ENCODE measurements around the gene ZNF316.

Gene ZNF316

GRCh38 chr7:6691103-6691502, 54.0 kb downstream of the ZNF316 start:
- no peak for DNase-seq (ENCODE audit: low read depth in 2 of 2)

DNA sequence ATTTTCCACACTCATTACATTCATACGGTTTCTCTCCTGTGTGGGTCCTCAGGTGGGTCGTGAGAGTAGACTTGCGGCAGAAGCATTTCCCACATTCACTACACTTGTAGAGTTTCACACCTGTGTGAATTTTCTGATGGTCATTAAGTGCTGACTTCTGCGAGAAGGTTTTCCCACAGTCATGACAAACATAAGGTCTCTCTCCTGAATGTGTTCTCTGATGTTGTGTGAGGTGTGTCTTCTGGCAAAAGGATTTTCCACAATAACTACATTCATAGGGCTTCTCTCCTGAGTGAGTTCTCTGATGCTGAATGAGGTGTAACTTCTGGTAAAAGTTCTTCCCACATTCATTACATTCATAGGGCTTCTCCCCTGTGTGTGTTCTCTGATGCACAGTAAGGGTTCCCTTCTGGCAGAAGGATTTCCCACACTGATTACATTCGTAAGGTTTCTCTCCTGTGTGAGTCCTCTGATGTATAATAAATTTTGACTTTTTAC, 54.5 kb downstream of the ZNF316 start:
- DNase-seq (ENCODE audit: low read depth in 2 of 2) = no peak

DNA sequence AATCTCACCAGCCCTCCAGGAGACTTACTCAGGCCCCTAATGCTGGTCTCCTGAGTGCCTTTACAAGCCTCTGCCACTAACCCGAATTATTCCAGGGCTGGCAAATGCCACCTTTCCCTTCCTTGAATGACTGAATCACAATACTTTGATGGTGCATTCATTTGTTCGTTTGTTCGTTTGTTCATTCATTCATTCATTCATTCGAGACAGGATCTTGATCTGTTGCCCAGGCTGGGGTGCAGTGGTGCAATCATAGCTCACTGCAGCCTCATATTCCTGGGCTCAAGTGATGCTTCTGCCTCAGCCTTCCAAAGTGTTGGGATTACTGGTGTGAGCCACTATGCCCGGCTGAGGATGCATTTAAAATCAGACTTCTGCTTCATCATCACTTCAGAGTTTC, 63.7 kb downstream of the ZNF316 start:
- DNase-seq (ENCODE audit: low read depth in 2 of 2) = no peak

- no peak for DNase-seq (ENCODE audit: low read depth in 2 of 2)
Observed at GRCh38 chr7:6701860-6702259, 64.7 kb downstream of the ZNF316 start.

All from stimulated activated CD8-positive, alpha-beta memory T cell treated with anti-CD3 and anti-CD28 coated beads, Interleukin-7, amount 100 ng/mL, for 4 hours (primary cell).